Astrocyte (in vitro differentiated cells and primary cell): ENCODE measurements around the gene ATXN10. TPM values are rescaled to one million over a fixed set of nuclear protein-coding genes. Genes with fewer than 3 reads are reported as not detected.
"Not testable (repeated sequence)": the region's sequence is repeated elsewhere in the genome, so short reads cannot be mapped to it uniquely, and the experiment has no call there.

ENCODE experiments used
- DNase-seq: peaks from one replicate; pipeline ENCODE4 v3.0.0-alpha.2; 2010; ENCODE audit warnings: low read depth
- FAIRE-seq: peaks from 2 replicates; lab custom pipeline; 2011; peaks lifted over from hg19 to GRCh38; lab: Jason Lieb, UNC
- H2AFZ ChIP-seq: 2 replicates; pipeline ENCODE4 v1.6.0; 2012; ENCODE audit warnings: low read depth, low read length, inconsistent platforms
- H3K27ac ChIP-seq: 2 replicates; pipeline ENCODE4 v1.5.1; 2011; ENCODE audit warnings: low read depth, low read length, inconsistent platforms
- H3K27me3 ChIP-seq: 2 replicates; pipeline ENCODE4 v1.6.0; 2011; ENCODE audit warnings: low read length, inconsistent platforms; ENCODE audit not compliant: insufficient read depth
- H3K36me3 ChIP-seq: 2 replicates; pipeline ENCODE4 v1.5.1; 2011; ENCODE audit warnings: low read length, inconsistent platforms; ENCODE audit not compliant: insufficient read depth
- H3K4me1 ChIP-seq: 2 replicates; pipeline ENCODE4 v1.5.1; 2011; ENCODE audit warnings: low read length, inconsistent platforms; ENCODE audit not compliant: insufficient read depth
- H3K4me2 ChIP-seq: 2 replicates; pipeline ENCODE4 v1.6.0; 2012; ENCODE audit warnings: low read length, inconsistent platforms
- H3K4me3 ChIP-seq: 2 replicates; pipeline ENCODE4 v1.5.1; 2011; ENCODE audit warnings: low read depth, mild to moderate bottlenecking, low read length, inconsistent platforms; ENCODE audit not compliant: insufficient read depth
- H3K79me2 ChIP-seq: 2 replicates; pipeline ENCODE4 v1.6.0; 2012; ENCODE audit warnings: mild to moderate bottlenecking, low read length, inconsistent platforms; ENCODE audit not compliant: insufficient read depth
- H3K9ac ChIP-seq: 2 replicates; pipeline ENCODE4 v1.6.0; 2012; ENCODE audit warnings: mild to moderate bottlenecking, low read length, inconsistent platforms
- H3K9me3 ChIP-seq: 2 replicates; pipeline ENCODE4 v1.5.1; 2012; ENCODE audit warnings: low read depth, mild to moderate bottlenecking, low read length, inconsistent platforms; ENCODE audit not compliant: insufficient read depth
- H4K20me1 ChIP-seq: 2 replicates; pipeline ENCODE4 v1.6.0; 2012; ENCODE audit warnings: low read length, inconsistent platforms; ENCODE audit not compliant: insufficient read depth
- H3K27ac Mint-ChIP-seq: one replicate; pipeline ENCODE4 v1.8.0; 2021; ENCODE audit warnings: mild to moderate bottlenecking, mixed read lengths; ENCODE audit not compliant: unreplicated experiment
- H3K27me3 Mint-ChIP-seq: one replicate; pipeline ENCODE4 v1.8.0; 2021; ENCODE audit warnings: low read depth, mixed read lengths; ENCODE audit not compliant: unreplicated experiment
- H3K36me3 Mint-ChIP-seq: one replicate; pipeline ENCODE4 v1.8.0; 2021; ENCODE audit warnings: low read depth, mixed read lengths; ENCODE audit not compliant: unreplicated experiment
- H3K4me1 Mint-ChIP-seq: one replicate; pipeline ENCODE4 v1.8.0; 2021; ENCODE audit warnings: low read depth, mixed read lengths; ENCODE audit not compliant: unreplicated experiment
- H3K4me3 Mint-ChIP-seq: one replicate; pipeline ENCODE4 v1.8.0; 2021; ENCODE audit warnings: mild to moderate bottlenecking, moderate library complexity, mixed read lengths; ENCODE audit not compliant: unreplicated experiment
- H3K9me3 Mint-ChIP-seq: one replicate; pipeline ENCODE4 v1.8.0; 2021; ENCODE audit warnings: mild to moderate bottlenecking, mixed read lengths; ENCODE audit not compliant: unreplicated experiment
- CTCF ChIP-seq: IDR thresholded peaks from 2 replicates; pipeline ENCODE4 v1.5.1; 2011; ENCODE audit warnings: low read depth, mild to moderate bottlenecking, inconsistent platforms, low read length, moderate library complexity; ENCODE audit not compliant: insufficient read depth
- EZH2 ChIP-seq: IDR thresholded peaks from 2 replicates; pipeline ENCODE4 v1.6.1; 2012; ENCODE audit warnings: mild to moderate bottlenecking, low read length, inconsistent platforms; ENCODE audit not compliant: insufficient read depth
- total RNA-seq: library from RNA; stranded (reverse); gene quantifications from 2 replicates; pipeline ENCODE4 v1.2.1, GENCODE V29; 2021

ATXN10 gene
- total RNA-seq, 1 donor from 2014 or later: 195 TPM

- DNase-seq (no peak), FAIRE-seq (no peak)
- H3K79me2 ChIP-seq: peaks cover 36% of the 10 kb centered on the region
- peaks cover 3% of the 10 kb centered on the region for H3K9me3 ChIP-seq
- peaks cover 10% of the 10 kb centered on the region for H3K36me3 ChIP-seq
- no peak overlapping the region for H2AFZ ChIP-seq
- no peak overlapping the region for H3K27ac ChIP-seq
- Mint-ChIP-seq H3K36me3 (peaks cover 34% of the 10 kb centered on the region), H3K4me1 (peaks cover 7% of the 10 kb centered on the region), H3K27ac (no peak overlapping the region), H3K27me3 (no peaks in the 10 kb centered on the region), H3K4me3 (no peak overlapping the region), H3K9me3 (peaks cover 16% of the 10 kb centered on the region)
- no peaks in the 10 kb centered on the region for H3K4me1 ChIP-seq
- no peak overlapping the region for H3K9ac ChIP-seq
- H3K4me2 ChIP-seq: no peak overlapping the region
- H3K4me3 ChIP-seq: no peak overlapping the region
- TF ChIP-seq EZH2 (no peak), CTCF (no peak)
- H4K20me1 ChIP-seq: peaks cover 21% of the 10 kb centered on the region
- H3K27me3 ChIP-seq: no peaks in the 10 kb centered on the region
Observed at GRCh38 chr22:45793161-45793560, 121.5 kb downstream of the ATXN10 start.

- Histone ChIP-seq H2AFZ (no peak overlapping the region), H3K27me3 (no peaks in the 10 kb centered on the region), H3K4me3 (no peak overlapping the region), H3K4me1 (no peaks in the 10 kb centered on the region), H3K27ac (no peak overlapping the region), H3K9ac (no peak overlapping the region), H3K4me2 (no peak overlapping the region), H4K20me1 (peaks cover 21% of the 10 kb centered on the region), H3K9me3 (peaks cover 3% of the 10 kb centered on the region), H3K36me3 (peaks cover 13% of the 10 kb centered on the region), H3K79me2 (peaks cover 29% of the 10 kb centered on the region)
- no peak for TF ChIP-seq EZH2
- no peak for TF ChIP-seq CTCF
- peaks cover 38% of the 10 kb centered on the region for H3K36me3 Mint-ChIP-seq
- no peaks in the 10 kb centered on the region for H3K27me3 Mint-ChIP-seq
- FAIRE-seq: no peak
- no peak for DNase-seq
- H3K4me1 Mint-ChIP-seq: peaks cover 7% of the 10 kb centered on the region
- peaks cover 16% of the 10 kb centered on the region for H3K9me3 Mint-ChIP-seq
- H3K4me3 Mint-ChIP-seq: no peak overlapping the region
- no peak overlapping the region for H3K27ac Mint-ChIP-seq
Observed at GRCh38 chr22:45793892-45794291, 122.3 kb downstream of the ATXN10 start.

GRCh38 chr22:45796009-45796408 lies 124.4 kb downstream of the ATXN10 start:
- Histone ChIP-seq H3K79me2 (peaks cover 10% of the 10 kb centered on the region), H3K36me3 (peaks cover 13% of the 10 kb centered on the region), H4K20me1 (peaks cover 13% of the 10 kb centered on the region)
- not testable (repeated sequence) for H3K27ac Mint-ChIP-seq, H3K4me2 ChIP-seq, DNase-seq, H3K27ac ChIP-seq, H3K27me3 Mint-ChIP-seq, H3K4me3 Mint-ChIP-seq, H3K9me3 ChIP-seq, H3K4me3 ChIP-seq, H3K4me1 Mint-ChIP-seq, H2AFZ ChIP-seq, FAIRE-seq, H3K9ac ChIP-seq, H3K4me1 ChIP-seq, H3K27me3 ChIP-seq
- peaks cover 16% of the 10 kb centered on the region for H3K9me3 Mint-ChIP-seq
- peaks cover 39% of the 10 kb centered on the region for H3K36me3 Mint-ChIP-seq
